ENCODE data around the gene DEPP1.

Gene DEPP1

GRCh38 chr10:44948642-44949041, 30.0 kb downstream of the DEPP1 start:
- Histone ChIP-seq H3K9me3 (ENCODE audit: control insufficient read depth, low read length) (no peaks in the 10 kb centered on the region), H3K79me2 (no peaks in the 10 kb centered on the region), H3K9ac (no peak overlapping the region), H3K27ac (no peak overlapping the region), H3K27me3 (ENCODE audit: control insufficient read depth, insufficient read depth, low read length) (no peaks in the 10 kb centered on the region), H3K4me2 (ENCODE audit: low read length) (no peak overlapping the region), H3K36me3 (ENCODE audit: control insufficient read depth, insufficient read depth, low read length) (no peaks in the 10 kb centered on the region), H2AFZ (no peak overlapping the region), H3K4me3 (ENCODE audit: low read depth, low read length) (no peak overlapping the region), H3K4me1 (no peaks in the 10 kb centered on the region)
- no peak for TF ChIP-seq CTCF (IDR thresholded peaks at IDR 0.05)

- Histone ChIP-seq H2AFZ (no peak overlapping the region), H3K4me1 (no peaks in the 10 kb centered on the region), H3K9ac (no peak overlapping the region), H3K9me3 (ENCODE audit: control insufficient read depth, low read length) (no peaks in the 10 kb centered on the region), H3K27ac (no peak overlapping the region), H3K27me3 (ENCODE audit: control insufficient read depth, insufficient read depth, low read length) (no peaks in the 10 kb centered on the region), H3K4me2 (ENCODE audit: low read length) (no peak overlapping the region), H3K36me3 (ENCODE audit: control insufficient read depth, insufficient read depth, low read length) (no peaks in the 10 kb centered on the region), H3K79me2 (no peaks in the 10 kb centered on the region), H3K4me3 (ENCODE audit: low read depth, low read length) (no peak overlapping the region)
- no peak for TF ChIP-seq CTCF (IDR thresholded peaks at IDR 0.05)
These were observed 31.0 kb downstream of the DEPP1 start for GRCh38 chr10:44947371-44948152.

DNA sequence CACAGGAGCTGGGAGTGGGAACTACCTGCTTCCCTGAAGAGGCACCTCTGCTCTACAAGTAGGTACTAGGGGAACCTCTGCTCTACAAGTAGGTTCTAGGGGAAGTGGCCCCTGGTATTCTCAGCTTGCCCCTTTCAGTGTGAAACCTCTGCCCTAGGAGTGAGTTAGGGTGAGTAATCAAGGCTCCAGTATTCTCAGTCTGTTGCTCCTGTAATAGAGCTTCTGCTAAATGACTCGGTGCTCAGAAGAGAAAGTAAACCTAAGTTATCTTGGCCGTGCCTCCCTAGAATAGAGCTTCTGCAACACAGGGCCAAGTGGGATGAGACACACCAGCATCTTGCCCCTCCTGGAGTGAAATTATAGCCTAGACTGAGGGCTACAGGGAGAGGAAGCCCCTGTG, 32.4 kb downstream of the DEPP1 start:
- H3K9ac ChIP-seq: no peak overlapping the region
- no peaks in the 10 kb centered on the region for H3K27me3 ChIP-seq (ENCODE audit: control insufficient read depth, insufficient read depth, low read length)
- H3K36me3 ChIP-seq (ENCODE audit: control insufficient read depth, insufficient read depth, low read length): no peaks in the 10 kb centered on the region
- no peak overlapping the region for H2AFZ ChIP-seq
- no peaks in the 10 kb centered on the region for H3K9me3 ChIP-seq (ENCODE audit: control insufficient read depth, low read length)
- no peaks in the 10 kb centered on the region for H3K4me1 ChIP-seq
- H3K79me2 ChIP-seq: no peaks in the 10 kb centered on the region
- no peak overlapping the region for H3K4me2 ChIP-seq (ENCODE audit: low read length)
- no peak overlapping the region for H3K4me3 ChIP-seq (ENCODE audit: low read depth, low read length)
- no peak for TF ChIP-seq CTCF (IDR thresholded peaks at IDR 0.05)
- H3K27ac ChIP-seq: no peak overlapping the region

DNA sequence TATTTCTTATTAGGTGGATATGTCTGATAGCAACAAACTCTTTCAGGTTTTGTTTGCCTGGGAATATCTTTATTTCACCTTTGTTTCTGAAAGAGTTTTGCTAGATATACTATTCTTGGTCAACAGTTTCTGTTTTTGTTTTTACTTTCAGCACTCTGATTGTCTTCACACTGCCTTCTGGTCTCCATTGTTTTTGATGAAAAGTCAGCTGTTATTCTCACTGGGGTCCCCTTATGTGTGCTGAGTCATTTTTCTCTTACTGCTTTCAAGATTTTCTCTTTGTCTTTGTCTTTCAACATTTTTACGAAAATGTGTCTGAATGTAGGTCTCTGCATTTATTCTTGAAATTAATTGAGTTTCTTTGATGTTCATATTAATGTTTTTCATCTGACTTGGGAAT, 34.3 kb downstream of the DEPP1 start:
- Histone ChIP-seq H3K27ac (no peak overlapping the region), H3K9me3 (ENCODE audit: control insufficient read depth, low read length) (no peaks in the 10 kb centered on the region), H3K79me2 (no peaks in the 10 kb centered on the region), H3K36me3 (ENCODE audit: control insufficient read depth, insufficient read depth, low read length) (no peaks in the 10 kb centered on the region), H3K4me3 (ENCODE audit: low read depth, low read length) (no peak overlapping the region), H3K4me2 (ENCODE audit: low read length) (no peak overlapping the region), H3K9ac (no peak overlapping the region), H3K27me3 (ENCODE audit: control insufficient read depth, insufficient read depth, low read length) (no peaks in the 10 kb centered on the region), H2AFZ (no peak overlapping the region), H3K4me1 (no peaks in the 10 kb centered on the region)
- TF ChIP-seq CTCF (IDR thresholded peaks at IDR 0.05): no peak
